Measurements from ENCODE around the gene YKT6.

The YKT6 gene

GRCh38 chr7:44230286-44230685 lies 29.5 kb downstream of the YKT6 start:
- in situ Hi-C loops (cut with MboI; ENCODE audit: low sequenced_read_pairs, unreplicated experiment), result no loop called here
- DNase-seq (ENCODE audit: low spot score), result no peak
- TF ChIP-seq, protein P1, sequence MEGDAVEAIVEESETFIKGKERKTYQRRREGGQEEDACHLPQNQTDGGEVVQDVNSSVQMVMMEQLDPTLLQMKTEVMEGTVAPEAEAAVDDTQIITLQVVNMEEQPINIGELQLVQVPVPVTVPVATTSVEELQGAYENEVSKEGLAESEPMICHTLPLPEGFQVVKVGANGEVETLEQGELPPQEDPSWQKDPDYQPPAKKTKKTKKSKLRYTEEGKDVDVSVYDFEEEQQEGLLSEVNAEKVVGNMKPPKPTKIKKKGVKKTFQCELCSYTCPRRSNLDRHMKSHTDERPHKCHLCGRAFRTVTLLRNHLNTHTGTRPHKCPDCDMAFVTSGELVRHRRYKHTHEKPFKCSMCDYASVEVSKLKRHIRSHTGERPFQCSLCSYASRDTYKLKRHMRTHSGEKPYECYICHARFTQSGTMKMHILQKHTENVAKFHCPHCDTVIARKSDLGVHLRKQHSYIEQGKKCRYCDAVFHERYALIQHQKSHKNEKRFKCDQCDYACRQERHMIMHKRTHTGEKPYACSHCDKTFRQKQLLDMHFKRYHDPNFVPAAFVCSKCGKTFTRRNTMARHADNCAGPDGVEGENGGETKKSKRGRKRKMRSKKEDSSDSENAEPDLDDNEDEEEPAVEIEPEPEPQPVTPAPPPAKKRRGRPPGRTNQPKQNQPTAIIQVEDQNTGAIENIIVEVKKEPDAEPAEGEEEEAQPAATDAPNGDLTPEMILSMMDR (IDR thresholded peaks at IDR 0.05; ENCODE audit: borderline replicate concordance, control extremely low read depth, extremely low read depth, insufficient read depth, missing control alignments), result no peak

GRCh38 chr7:44231088-44231487 lies 30.3 kb downstream of the YKT6 start:
- DNase-seq (ENCODE audit: low spot score), result no peak
- in situ Hi-C loops (cut with MboI; ENCODE audit: low sequenced_read_pairs, unreplicated experiment), result no loop called here
- TF ChIP-seq, protein P1 (IDR thresholded peaks at IDR 0.05; ENCODE audit: borderline replicate concordance, control extremely low read depth, extremely low read depth, insufficient read depth, missing control alignments), result no peak

DNA sequence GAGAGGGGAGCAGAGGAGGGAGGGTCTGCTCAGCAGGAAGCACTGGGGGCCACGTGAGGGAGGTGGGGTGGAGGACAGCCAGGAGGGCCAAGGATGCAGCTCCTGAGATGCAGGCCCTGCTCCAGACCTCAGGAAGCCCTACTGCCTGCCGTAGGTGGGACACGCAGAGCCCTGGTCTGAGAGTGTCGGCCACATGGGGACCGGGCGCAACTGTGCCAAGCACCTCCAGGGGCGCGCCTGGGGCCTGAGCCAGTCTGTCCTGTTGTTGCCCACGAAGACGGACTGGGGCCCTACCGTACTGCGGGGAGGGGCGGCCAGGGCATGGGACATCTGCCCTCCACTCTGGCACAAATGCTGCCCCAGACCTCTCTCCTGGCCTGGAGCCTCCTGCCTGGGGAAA lies 31.6 kb downstream of the YKT6 start:
- no peak for DNase-seq (ENCODE audit: low spot score)
- in situ Hi-C loops (cut with MboI; ENCODE audit: low sequenced_read_pairs, unreplicated experiment), result no loop called here

GRCh38 chr7:44232901-44233715 lies 32.3 kb downstream of the YKT6 start:
- TF ChIP-seq, protein P1 (IDR thresholded peaks at IDR 0.05; ENCODE audit: borderline replicate concordance, control extremely low read depth, extremely low read depth, insufficient read depth, missing control alignments), result no peak
- in situ Hi-C loops (cut with MboI; ENCODE audit: low sequenced_read_pairs, unreplicated experiment), result no loop called here
- DNase-seq (ENCODE audit: low spot score), result no peak

More for the DNA sequence above, 31.6 kb downstream of the YKT6 start:
- TF ChIP-seq, protein P1 (IDR thresholded peaks at IDR 0.05; ENCODE audit: borderline replicate concordance, control extremely low read depth, extremely low read depth, insufficient read depth, missing control alignments), result no peak

GRCh38 chr7:44235066-44235465 lies 34.3 kb downstream of the YKT6 start:
- in situ Hi-C loops (cut with MboI; ENCODE audit: low sequenced_read_pairs, unreplicated experiment), result no loop called here
- DNase-seq (ENCODE audit: low spot score), result no peak
- TF ChIP-seq, protein P1 (IDR thresholded peaks at IDR 0.05; ENCODE audit: borderline replicate concordance, control extremely low read depth, extremely low read depth, insufficient read depth, missing control alignments), result no peak

DNA sequence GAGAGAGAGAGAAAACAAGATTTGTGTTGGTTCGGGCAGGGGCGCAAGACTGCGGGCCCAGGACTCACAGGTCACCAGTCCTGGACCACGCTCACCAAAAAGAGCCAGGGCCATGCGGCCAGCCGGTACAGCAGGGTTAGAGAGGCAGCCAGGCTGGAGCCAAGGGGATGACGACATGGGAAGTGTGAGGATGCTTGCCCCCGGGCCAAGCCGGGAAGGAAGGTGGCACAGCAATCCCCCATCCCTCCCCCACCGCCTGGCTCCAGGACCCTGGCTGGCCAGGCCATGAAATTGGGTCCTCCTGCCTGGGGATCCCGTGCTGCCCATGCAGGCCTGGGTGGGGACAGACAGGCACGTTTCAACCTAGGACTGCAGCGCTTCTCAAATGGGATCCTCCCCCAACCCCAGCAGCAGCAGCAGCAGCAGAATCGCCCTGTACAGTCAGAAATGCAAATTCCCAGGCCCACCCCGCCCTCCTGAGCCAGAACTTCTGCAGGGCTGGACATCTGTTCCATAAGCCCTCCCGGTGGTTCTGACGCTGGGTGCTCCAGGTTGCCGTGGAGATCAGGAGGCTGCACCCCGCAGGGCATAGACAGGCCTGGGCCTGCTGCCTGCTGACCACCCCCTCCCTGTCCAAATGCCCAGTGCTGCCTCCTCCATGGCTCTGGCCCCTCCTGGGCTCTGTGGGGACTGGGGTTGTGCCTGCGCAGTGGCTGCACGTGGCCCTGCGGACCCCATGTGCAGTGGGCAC lies 35.0 kb downstream of the YKT6 start:
- in situ Hi-C loops (cut with MboI; ENCODE audit: low sequenced_read_pairs, unreplicated experiment), result no loop called here
- no peak for DNase-seq (ENCODE audit: low spot score)
- TF ChIP-seq, protein P1 (IDR thresholded peaks at IDR 0.05; ENCODE audit: borderline replicate concordance, control extremely low read depth, extremely low read depth, insufficient read depth, missing control alignments), result no peak
